DND-41 (cell line): ENCODE results near the gene EPC1.

ENCODE experiments used
- CTCF ChIP-seq: IDR thresholded peaks from 2 replicates; pipeline ENCODE4 v1.5.1; 2012; ENCODE audit warnings: borderline replicate concordance, low read length, moderate library complexity, mild to moderate bottlenecking; ENCODE audit not compliant: poor library complexity, severe bottlenecking; ENCODE audit errors: extremely low read depth
- EZH2 ChIP-seq: IDR thresholded peaks from 3 replicates; pipeline ENCODE4 v1.6.1; 2012; ENCODE audit warnings: borderline replicate concordance, low read depth, mild to moderate bottlenecking, moderate library complexity, low read length, inconsistent platforms; ENCODE audit not compliant: severe bottlenecking

DNA sequence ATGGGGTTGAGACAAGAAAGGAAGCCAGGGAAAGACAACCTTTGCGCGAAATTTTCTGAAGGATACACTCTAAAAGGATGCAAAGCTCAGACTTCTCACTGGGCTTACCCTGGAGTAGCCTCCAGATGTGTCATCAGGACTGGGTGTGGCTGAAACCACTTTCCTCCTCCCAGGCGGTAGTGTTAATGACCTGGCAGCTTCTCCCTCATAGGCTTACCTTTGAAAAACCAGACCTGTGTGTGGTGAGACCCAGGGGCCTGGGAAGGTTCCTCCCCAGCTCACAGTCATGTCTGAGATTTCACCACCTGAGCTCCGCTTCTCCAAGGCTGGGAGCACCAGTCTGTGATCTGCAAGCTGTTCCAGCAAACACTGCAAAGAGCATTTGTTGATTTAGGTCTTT lies 93.7 kb downstream of the EPC1 start:
- TF ChIP-seq EZH2 (no peak), CTCF (no peak)
